GM21528 (cell line): Measurements from ENCODE around the gene MIB1.

Experiments used
- ATAC-seq: cut with Tn5 transposase; IDR thresholded peaks from one replicate; pipeline ENCODE4 v1.9.1; 2021; ENCODE audit warnings: mild to moderate bottlenecking, moderate library complexity; ENCODE audit not compliant: unreplicated experiment, low FRiP score

Gene MIB1

DNA sequence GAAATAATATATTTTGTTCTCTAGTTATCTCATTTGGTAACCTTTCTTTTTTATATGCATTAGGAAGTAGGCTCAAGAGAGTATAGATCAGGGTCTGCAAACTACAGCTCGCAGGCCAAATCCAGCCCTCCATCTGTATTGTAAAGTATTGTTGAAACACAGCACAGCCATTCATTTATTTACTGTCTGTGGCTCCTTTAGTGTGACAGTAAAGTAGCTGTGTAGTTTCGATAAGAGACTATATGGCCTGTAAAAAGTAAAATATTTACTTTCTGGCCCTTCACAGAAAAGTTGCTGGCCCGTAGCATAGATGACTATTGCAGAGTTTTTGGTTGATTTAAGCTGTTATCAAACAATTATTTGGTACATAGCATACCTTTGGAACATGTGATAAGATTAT, 67.6 kb downstream of the MIB1 start:
- ATAC-seq: no peak

DNA sequence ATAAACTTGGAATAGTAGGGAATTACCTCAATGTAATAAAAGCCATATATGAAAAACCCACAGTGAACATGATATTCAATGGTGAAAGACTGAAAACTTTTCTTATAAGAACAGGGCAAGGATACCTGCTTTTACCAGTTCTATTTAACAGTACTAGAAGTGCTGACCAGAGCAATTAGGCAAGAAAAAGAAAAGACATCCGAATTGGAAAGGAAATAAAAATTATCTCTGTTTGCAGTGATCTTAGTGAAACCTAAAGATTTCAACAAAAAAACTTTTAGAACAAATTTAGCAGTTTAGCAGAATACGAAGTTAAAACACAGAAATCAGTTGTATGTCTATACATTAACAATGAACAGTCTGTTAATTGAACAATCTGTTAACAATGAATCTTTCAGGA, 69.1 kb downstream of the MIB1 start:
- ATAC-seq: no peak

DNA sequence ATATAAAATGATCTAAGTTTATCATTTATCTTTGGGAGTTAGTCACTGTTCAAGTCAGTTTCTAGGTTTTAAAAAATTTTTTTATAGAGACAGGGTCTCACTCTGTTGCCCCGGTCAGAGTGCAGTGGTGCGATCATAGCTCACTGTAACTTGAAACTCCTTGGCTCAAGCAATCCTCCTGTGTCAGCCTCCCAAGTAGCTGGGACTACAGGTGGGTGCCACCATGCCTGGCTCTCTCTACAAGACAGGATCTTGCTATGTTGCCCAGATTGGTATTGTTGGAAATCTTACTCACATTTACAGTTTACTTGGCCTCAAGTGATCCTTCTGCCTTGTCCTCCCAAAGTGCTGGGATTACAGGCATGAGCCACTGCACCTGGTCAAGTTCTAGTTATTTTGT, 74.5 kb downstream of the MIB1 start:
- no peak for ATAC-seq

DNA sequence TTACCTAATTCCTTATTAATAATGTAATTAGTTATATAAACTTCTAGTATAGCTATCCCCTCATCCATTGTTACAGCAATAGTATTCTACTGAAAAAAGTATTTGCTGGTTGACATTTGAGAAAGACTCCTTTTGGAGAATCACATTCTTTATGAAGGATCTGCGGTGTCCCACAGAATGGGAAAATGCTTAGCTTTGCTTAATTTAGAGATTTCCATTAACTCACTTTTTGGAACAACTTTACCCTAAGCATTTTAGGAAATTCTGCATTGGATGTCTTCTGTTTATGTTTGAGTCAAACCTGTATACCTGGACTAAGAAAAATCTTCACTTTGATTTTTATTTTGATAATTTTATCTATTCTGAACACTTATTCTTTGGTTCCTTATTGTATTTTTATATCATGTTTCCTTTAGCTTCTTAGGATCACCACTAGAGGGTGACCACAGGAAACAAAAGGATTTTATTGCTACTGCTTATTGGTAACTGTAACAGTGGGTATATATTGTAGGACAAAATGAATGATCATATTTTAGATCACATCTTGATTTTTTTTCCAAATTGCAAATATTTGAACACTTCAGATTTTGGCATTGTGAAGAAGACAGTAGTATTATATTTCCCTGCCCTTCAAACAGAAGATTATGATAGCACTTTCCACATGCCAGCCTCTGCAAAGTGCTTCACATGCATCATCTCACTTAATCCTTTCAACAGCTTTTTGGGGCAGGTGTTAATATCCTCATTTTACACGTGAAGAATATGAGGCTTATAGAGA, 79.6 kb downstream of the MIB1 start:
- ATAC-seq: no peak

DNA sequence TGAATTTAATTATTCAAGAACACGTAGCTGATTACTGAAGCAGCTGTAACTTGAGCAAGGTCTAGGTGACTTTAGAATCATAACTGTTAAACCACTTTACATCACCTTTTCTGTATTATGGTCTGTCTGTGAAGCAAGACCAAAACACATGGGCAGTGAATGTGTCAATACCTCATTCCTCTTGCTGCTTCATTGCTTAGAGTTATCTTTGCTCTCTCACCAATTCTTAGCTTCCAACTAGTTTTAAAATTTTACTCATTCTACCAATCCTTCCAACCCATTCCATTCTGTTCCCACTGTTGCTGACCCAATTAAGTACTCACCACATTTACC, 80.2 kb downstream of the MIB1 start:
- no peak for ATAC-seq

DNA sequence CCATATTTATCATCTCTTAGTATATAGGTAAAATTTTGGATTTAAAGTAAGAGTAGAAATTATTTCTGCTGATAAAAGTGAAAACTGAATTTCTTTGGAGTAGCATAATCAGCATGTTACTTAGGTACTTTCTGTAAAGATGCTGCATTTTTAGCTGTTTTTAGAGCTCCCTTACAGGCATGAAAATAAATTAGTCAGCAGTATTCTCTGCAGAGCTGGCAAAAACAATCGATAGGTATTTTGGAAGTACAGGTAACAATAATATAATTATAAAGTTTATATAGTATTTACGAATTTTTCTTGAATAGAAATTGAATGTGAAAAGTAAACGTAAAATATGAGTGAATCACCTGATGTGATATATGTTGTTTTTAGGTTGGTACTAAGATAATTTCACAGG, 83.3 kb downstream of the MIB1 start:
- ATAC-seq: no peak

DNA sequence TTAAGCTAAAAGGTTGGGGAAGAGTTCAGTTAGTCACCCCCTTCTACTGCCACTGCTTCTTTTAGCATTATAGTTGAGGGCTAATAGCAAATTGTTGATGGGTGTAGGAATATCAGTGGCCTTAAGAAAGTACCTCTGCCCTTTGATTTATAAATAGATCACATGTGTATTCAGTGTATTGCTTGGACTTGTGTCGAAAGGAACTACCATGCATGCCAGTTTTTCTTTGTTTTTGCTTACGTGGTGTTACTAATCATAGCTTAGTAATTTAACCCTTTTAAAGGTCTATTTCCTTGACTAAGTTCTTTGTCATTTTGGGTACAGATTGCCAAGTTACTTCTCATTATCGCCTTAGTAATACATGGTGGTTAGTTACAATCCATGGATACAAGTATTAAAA, 85.6 kb downstream of the MIB1 start:
- ATAC-seq: no peak

DNA sequence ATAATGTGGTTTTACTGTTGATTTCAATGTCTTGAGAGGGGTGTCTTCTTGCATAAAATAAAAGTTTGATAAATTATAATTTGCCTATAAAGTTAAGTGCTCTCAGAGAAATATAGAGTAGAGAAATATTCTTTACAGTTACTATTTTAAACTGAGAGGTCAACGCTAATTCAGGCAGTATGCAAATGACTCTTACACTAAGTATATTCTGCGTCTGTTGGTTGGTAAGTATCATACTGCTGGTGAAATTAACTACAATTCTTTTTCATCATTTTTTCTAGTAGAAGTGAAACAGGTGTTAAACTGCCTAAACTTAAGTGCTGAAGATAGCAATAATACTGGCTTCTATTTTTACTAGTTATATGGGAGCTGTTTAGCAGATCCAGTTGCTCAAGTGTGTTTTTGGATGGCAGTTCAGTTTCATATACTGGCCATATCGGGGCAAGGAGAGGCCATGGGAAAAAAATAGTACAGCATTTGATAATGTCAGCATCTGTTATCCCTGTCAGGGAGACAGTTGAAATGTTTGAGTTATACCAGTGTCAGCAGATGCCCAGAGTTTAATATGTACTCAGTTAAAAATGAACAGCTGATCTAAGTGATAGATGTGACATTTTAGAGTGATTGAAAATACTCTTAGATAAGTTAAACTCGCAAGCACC, 86.2 kb downstream of the MIB1 start:
- no peak for ATAC-seq

DNA sequence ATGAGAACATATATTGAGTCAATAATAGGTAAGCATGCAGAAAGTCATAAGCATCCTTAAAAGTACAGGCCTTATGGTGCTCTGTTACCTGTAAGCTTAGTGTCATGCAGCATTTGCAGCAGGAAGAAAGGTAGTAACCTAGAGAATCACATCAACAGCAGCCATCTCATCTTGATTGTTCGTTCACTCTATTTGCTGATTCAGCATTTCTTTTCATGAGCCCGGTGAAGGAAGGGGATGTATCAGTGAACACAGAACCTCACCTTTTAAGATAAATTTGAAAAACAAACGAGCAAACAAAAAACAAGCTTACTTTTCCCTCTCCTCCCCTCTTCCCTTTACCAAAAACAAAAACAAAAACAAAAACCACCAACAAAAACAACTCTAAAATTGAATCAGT, 89.9 kb downstream of the MIB1 start:
- no peak for ATAC-seq

DNA sequence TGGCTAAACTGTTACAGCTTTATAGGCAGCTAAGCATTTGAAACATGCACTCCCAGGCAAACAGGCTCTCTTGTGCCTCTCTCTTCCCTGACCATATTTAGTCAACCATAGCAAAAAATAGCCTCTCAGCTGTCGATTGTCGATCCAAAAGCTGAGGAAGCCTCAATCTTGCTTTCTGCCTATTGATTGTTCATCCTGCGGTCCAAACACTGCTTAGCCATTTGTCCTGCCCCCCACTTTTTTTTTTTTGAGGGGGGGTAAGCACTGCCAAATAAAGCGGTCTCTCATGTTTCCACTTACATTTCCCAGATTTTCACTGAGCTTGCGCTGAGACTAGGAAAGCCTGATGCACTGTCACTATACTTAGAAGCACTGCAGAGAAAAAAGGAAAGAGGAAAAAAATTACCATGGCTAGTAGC, 90.8 kb downstream of the MIB1 start:
- no peak for ATAC-seq

DNA sequence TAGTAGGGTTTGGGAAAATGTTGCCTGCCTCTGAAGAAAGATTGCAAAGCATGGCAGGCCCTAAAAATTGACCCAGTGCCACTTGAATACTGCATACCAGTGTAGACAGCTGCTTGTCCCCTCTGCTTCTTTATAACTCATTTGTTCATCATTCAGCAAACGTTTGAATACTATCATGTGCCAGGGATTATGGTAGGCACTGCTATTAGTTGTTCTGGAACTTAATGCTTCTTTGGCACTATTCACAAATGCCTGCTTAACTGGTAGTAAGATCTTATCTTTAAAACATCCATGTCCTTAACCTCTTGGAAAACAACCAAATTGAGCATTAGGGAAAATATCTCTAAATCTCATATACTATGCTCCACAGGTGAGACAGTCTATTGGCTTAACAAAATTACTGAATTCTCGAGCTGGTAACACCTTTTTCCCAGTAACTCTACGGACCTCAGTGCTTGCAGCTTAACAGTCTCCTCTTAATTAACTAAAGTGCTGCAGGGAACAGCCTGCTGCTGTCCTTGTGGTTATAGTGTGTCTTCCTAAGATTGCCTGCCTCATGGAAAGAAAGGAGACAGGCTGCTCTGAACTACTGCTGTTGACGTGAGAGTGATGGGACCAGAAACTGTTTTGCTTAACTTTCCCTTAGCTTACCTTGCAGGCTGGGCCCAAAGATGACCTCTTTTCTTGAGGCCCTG, 93.2 kb downstream of the MIB1 start:
- no peak for ATAC-seq

DNA sequence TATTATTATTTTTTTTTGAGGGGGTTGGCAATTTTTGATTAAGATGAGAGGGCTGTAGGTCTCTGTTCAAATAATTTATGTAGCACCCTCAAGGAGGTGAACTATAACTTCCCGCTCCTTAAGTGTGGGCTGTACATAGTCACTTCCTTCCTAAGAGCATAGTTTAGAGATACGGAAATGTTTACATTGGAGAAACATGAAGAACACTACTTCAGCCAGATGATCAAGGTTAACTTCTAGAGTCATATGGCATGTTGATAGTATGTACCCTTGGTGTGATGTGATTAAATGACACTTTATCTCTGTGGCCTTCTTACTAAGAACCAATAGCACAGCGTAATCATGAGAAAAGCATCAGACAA, 93.7 kb downstream of the MIB1 start:
- no peak for ATAC-seq

DNA sequence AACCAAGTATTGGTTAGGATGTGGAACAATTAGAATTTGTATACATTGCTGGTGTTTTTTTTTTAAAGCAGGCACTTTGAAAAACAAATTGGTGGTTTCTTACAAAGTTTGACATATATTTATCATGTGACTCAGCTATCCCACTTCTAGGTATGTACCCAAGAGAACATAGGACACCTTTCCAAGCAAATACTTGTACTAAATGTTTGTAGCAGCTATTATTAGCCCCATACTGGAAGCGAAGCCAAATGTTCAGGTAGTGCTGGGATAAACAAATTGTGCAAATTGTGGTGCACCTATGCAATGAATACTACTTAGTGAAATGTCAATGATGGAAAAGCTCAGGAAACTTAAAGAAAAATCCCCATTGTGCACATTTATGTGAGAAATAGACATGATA, 101.0 kb downstream of the MIB1 start:
- no peak for ATAC-seq

DNA sequence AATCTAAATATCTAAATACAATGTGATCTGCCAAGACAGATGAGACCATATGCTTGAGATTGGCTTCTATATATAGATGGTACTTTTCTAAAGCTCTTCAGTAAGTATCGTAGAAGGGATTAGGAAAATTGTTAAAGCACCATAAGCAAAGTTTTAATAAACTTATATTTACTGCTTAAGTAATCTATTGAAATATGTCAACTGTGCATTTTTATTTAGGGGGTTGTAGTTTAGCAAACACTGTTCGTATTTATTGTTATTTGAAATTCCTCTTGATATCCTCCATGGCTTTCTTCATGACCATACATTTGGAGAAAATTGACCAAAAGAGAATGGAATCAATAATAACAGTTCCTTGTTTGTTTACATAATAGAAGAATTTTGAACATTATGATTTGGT, 102.7 kb downstream of the MIB1 start:
- ATAC-seq: no peak

DNA sequence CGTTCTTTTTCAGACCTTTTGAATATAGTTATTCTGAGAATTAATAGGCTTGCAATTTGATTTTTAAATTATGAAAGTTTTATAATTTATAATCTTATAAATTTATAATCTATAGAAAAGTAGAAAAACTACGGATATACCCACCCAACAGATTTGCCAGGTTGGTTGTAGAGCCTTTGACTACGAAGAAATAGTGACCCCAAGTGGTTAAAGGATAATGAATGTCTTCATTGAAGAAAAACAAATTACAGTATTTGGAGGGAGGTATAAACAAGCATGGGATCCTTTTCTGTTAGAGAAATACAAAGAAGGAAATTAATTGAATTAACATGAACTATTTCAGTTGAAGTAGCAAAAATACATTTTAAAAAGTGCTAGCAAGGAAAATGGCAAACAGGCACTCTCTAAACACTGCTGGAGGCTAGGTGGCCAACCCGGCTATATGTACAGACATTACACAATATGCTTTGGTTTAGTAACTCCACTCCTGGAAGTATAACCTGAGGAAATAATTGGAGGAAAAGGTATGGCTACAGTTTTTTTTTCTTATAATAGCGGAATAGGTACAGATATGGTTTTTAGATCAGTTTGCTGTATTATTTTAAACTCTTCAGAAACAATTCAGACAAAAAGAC, 110.9 kb downstream of the MIB1 start:
- no peak for ATAC-seq

DNA sequence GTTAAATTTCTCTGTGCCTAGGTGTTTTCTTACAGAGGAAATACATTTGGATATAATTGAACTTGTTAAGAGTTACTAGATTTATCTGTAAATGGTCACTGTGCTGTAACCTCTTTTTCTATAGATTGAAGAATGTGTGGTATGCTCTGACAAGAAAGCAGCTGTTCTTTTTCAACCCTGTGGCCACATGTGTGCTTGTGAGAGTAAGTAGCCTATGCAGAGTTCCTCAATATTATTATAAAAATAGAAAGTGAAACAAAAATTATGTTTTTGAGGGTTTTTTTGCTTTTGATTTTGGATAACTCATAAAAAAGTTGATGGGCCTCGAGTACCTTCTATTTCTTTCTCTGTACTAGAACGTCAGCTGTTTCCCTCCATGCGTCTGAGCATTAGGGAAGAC, 112.4 kb downstream of the MIB1 start:
- ATAC-seq: peak; percentile 91

DNA sequence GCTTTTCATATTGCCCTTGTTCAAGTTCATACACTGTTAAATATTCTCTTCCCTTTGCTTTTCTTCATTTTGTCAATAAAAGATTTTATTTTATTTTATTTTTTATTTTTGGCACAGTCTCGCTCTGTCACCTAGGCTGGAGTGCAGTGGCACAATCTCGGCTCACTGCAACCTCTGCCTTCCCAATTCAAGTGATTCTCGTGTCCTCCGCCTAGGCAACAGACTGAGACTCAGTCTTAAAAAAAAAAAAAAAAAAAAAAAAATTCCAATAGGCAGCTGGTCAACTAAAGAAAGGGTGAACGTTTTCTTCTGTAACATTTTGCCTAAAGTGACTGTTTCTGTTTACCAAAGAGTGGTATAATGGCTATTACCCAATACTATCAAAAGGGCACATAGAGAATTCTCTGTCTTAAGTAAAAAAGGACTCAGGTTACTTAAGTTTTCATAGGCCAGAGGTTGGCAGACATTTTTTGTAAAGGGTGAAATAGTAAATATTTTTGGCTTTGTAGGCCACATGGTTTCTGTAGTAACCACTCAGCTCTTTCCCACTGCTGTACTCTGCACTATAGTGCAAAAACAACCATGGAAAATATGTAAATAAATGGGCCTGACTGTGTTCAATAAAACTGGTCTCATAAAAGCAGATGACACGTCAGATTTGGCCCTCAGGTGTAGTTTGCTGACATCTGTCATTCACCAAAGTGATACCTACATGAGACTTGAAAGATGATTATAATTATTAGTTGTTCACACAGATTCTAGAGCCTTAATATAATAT, 113.4 kb downstream of the MIB1 start:
- no peak for ATAC-seq

DNA sequence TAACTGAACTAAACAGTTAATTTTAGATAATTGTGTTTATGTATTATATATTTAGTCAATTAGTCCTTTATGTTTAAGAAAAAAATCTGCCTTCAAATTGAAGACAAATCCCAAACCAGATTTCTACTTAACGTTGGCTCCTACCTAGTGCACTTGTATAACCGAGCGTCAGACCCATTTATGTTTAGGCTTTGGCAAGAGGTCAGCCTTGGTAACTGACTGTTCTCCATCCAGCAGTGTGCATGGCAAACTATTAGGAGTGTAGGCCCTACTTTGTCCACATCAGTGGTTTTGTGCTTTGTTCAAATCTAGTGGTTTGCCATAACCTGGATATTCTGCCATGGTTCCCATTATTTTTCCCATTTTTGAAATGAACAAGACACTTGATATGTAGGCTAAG, 114.8 kb downstream of the MIB1 start:
- ATAC-seq: no peak

DNA sequence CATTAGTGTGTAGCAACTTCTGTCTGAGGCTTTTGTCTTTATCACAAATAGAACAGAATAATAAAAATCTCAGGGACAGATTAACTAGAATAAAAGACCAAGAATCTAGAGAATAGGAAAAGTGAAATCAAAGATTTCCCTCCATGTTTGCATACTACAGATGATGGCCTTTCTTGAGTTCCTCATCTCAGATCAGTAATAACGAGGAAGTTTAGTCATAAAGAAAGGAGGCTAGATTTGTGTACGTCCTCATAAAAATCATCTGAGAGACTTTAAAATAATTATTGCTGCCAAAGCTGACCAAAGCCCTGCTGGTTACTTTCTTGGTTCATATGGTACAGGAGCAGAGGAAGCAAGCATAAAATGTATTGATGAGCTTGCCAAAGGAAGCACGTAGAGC, 117.3 kb downstream of the MIB1 start:
- no peak for ATAC-seq

DNA sequence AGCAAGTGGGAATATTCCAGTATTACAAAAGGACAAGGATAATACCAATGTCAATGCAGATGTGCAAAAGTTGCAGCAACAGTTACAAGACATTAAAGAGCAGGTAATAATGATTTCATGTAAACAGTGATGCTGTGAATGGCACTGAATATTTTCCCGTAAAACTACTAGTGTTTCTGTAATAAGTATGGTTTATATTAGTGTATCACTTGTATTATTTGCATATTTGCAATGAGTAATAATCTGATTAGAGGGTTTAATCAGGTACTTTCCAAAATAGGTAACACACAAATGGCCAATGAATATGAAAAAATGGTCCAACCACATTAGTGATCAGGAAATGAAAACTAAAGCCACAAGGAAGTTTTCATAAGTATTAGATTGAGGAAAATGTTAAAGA, 118.0 kb downstream of the MIB1 start:
- ATAC-seq: no peak

DNA sequence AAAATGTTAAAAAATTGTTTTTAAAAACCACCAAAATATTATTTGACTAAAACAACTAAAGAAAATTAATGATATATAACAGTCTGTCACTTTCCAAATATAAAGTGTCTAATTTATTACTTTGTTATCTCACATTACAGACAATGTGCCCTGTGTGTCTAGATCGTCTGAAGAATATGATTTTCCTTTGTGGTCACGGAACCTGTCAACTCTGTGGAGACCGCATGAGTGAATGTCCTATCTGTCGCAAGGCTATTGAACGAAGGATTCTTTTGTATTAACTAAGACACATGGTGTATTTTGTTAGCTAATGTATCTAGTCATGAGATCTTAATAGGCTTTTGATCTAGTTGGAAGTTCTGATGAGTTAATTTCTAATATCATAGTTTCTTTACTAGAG, 123.8 kb downstream of the MIB1 start:
- ATAC-seq: no peak
